ENCODE results near the gene FGGY.

FGGY gene

DNA sequence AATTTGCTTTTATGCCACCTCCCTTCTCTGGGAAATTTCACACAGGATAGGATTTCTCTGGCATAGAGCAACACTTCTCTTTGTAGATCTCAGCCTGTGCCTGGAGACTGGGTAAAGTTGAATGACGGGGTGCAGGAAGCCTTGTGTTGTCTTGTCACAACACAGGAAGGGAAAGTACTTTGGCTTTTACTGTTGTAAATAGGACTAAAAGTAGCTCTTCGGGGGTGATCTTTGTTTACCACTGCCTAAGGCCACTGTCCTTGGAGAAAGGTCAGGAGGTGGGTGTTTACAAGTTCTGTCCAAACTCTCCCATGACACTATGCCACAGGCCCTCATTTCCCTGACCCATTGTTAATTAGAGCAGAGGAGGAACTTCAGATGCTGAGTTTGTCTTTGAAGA is 139.7 kb downstream of the FGGY start:
- DNase-seq (ENCODE audit: low read depth) = no peak
- no peak overlapping the region for H3K4me3 ChIP-seq (ENCODE audit: low read length)
- TF ChIP-seq, protein P1, sequence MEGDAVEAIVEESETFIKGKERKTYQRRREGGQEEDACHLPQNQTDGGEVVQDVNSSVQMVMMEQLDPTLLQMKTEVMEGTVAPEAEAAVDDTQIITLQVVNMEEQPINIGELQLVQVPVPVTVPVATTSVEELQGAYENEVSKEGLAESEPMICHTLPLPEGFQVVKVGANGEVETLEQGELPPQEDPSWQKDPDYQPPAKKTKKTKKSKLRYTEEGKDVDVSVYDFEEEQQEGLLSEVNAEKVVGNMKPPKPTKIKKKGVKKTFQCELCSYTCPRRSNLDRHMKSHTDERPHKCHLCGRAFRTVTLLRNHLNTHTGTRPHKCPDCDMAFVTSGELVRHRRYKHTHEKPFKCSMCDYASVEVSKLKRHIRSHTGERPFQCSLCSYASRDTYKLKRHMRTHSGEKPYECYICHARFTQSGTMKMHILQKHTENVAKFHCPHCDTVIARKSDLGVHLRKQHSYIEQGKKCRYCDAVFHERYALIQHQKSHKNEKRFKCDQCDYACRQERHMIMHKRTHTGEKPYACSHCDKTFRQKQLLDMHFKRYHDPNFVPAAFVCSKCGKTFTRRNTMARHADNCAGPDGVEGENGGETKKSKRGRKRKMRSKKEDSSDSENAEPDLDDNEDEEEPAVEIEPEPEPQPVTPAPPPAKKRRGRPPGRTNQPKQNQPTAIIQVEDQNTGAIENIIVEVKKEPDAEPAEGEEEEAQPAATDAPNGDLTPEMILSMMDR (conservative IDR thresholded peaks at IDR 0.05; ENCODE audit: low read length) = no peak

DNA sequence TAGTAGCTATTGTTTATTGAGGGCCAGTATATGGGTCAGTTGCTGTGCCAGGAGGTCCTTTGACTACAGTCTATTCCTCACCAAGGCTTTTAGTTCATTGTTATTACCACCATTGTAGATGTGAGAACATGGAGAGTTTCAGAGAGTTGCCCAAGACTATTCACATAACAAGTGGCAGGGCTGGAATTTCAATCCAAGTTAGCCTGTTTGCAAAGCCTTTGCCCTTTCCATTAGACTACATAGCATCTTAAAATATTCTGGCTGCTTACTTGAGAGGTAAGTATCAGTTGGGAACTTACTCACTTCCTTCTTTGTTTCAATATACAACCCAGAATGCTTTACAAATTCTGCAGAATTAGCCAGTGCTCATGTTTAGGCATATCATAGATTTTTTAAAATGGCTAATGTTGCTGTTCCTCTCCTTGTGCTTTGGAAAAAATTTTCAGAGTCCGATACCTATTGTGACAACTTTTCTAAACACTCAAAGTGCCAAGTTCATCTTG is 141.2 kb downstream of the FGGY start:
- TF ChIP-seq, protein P1 (conservative IDR thresholded peaks at IDR 0.05; ENCODE audit: low read length) = no peak
- no peak for DNase-seq (ENCODE audit: low read depth)
- H3K4me3 ChIP-seq (ENCODE audit: low read length) = no peak overlapping the region

DNA sequence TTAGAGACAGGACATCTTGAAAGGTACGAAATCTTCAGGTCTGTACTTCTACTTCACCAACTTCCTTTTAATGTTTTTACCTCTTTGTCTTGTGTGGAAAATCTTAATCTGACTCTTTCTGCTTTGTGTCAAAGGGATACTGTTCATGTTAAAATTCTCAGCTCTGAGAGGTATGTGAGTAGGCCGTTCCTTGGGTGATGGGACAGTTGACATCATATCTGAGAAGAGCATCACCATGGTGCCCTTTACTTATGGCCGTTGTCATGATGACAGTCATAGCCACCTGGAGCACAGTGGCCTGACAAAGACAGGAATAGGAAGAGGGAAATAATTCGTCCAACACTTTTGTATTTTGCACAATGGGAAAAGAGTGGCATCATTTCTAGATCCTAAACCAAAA is 145.6 kb downstream of the FGGY start:
- DNase-seq (ENCODE audit: low read depth) = no peak
- no peak overlapping the region for H3K4me3 ChIP-seq (ENCODE audit: low read length)
- TF ChIP-seq, protein P1 (conservative IDR thresholded peaks at IDR 0.05; ENCODE audit: low read length) = no peak

DNA sequence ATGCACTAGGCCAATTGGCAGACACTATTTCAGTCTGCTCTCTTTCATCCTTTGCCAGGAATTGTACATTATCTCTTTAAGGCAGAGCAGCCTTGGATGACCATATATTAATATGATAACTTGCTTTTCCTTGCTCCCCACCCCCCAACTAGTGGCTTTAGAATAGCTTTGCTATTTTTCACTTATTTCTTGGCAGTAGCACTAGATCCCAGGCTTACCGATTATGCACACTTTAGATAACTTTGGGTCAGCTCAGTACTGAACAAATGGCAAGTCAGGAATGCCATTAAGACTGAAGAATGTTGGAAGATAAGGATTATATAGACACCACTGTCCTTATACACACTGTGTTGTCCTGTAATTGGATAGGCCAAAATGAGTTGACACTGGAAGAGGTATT is 146.4 kb downstream of the FGGY start:
- TF ChIP-seq, protein P1 (conservative IDR thresholded peaks at IDR 0.05; ENCODE audit: low read length) = no peak
- no peak overlapping the region for H3K4me3 ChIP-seq (ENCODE audit: low read length)
- no peak for DNase-seq (ENCODE audit: low read depth)

DNA sequence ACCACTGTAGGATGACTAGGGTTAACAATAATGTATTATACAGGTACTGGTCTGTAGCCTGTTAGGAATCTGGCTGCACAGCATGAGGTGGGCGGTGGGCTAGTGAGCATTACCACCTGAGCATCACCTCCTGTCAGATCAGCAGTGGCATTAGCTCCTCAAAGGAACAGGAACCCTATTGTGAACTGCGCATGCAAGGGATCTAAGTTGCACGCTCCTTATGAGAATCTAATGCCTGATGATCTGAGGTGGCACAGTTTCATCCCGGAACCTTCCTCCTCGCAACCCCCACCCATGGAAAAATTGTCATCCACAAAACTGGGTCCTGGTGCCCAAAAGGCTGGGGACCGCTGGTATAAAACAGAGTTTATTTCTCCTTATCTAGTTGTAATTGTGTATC is 147.6 kb downstream of the FGGY start:
- TF ChIP-seq, protein P1 (conservative IDR thresholded peaks at IDR 0.05; ENCODE audit: low read length) = no peak
- no peak for DNase-seq (ENCODE audit: low read depth)
- H3K4me3 ChIP-seq (ENCODE audit: low read length) = no peak overlapping the region

DNA sequence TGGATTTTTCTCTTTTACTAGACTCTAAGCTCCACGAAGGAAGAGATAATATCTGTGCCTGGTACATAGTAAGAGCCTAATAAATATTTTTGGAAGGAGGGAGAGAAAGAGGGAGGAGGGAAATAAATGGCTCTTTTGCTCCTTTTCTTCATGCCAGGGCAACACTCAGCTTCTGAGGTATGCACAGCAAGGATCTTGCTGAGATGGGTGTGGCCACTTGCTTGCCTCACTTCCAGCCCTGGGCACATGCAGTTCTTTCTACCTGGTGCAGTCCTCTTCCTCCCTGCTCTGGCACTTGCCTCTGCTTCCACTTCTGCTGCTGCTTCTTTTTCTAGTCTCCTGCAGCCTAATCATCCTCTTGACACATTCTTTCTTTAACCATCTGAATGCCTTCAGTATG is 148.1 kb downstream of the FGGY start:
- DNase-seq (ENCODE audit: low read depth) = peak; percentile 69
- no peak overlapping the region for H3K4me3 ChIP-seq (ENCODE audit: low read length)
- TF ChIP-seq, protein P1 (conservative IDR thresholded peaks at IDR 0.05; ENCODE audit: low read length) = no peak

DNA sequence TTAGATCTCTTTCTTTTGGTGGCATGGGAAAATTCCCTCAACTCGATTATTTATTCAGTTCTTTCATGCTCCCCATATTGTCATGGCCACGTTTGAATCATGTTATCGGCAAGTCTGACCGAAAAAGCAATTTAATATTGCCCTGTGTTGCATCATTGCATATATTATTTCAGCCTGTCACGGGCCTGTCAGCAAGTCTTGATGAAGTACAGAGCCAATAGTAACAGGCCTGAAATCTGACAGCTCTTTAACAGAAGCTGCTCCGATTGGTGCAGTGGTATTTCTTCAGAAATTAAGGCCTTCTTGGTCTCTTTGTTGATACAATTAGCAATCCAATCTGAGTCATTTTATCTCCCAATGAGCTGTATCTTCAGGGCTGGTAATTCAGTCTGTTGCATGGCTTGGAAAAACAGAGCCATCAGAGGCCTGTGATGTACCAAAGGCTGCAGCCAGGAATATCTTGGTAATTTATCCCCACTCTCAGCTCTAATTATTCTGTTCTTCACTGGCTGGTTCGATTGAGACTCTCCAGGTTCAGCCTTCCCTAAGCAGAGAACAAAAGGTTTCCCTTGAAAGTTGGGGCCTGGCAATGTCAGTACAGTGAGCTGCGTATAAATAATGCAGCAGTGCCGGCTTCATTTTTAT is 149.5 kb downstream of the FGGY start:
- DNase-seq (ENCODE audit: low read depth) = peak; percentile 91

More for the DNA sequence above, 149.5 kb downstream of the FGGY start:
- TF ChIP-seq, protein P1 (conservative IDR thresholded peaks at IDR 0.05; ENCODE audit: low read length) = no peak
- no peak overlapping the region for H3K4me3 ChIP-seq (ENCODE audit: low read length)

All from AG10803 (cell line).